Measurements from ENCODE around the gene DENND4A. TPM values are rescaled to one million over a fixed set of nuclear protein-coding genes. Genes with fewer than 3 reads are reported as not detected.

DENND4A gene
- total RNA-seq, 4 donors from 2014 or later, result 16.6 to 70.1 (median 24.5) TPM

- H3K4me1 ChIP-seq, result peaks cover 0 to 20% (median 2%) of the 10 kb centered on the region in 4 donors
These were observed 19.2 kb downstream of the DENND4A start for GRCh38 chr15:65772930-65773329.

GRCh38 chr15:65771870-65772269 lies 20.2 kb downstream of the DENND4A start:
- no peak overlapping the region for H3K4me3 ChIP-seq
- H3K27ac ChIP-seq, result no peak overlapping the region
- H3K27me3 ChIP-seq, result no peaks in the 10 kb centered on the region
- TF ChIP-seq CTCF (IDR thresholded peaks at IDR 0.05) (no peak), POLR2A (IDR thresholded peaks at IDR 0.05) (no peak)
- DNase-seq, result no peak
- H3K36me3 ChIP-seq, result no peaks in the 10 kb centered on the region
- H3K9me3 ChIP-seq, result no peaks in the 10 kb centered on the region
- peaks cover 0 to 15% (median 5%) of the 10 kb centered on the region in 4 donors for H3K4me1 ChIP-seq

More at GRCh38 chr15:65772930-65773329, 19.2 kb downstream of the DENND4A start:
- DNase-seq, result no peak
- no peaks in the 10 kb centered on the region for H3K27me3 ChIP-seq
- H3K4me3 ChIP-seq, result no peak overlapping the region
- TF ChIP-seq POLR2A (IDR thresholded peaks at IDR 0.05) (no peak), CTCF (IDR thresholded peaks at IDR 0.05) (no peak)
- no peaks in the 10 kb centered on the region for H3K9me3 ChIP-seq
- no peak overlapping the region for H3K27ac ChIP-seq
- H3K36me3 ChIP-seq, result no peaks in the 10 kb centered on the region

GRCh38 chr15:65769482-65769881 lies 22.6 kb downstream of the DENND4A start:
- H3K9me3 ChIP-seq, result no peaks in the 10 kb centered on the region
- TF ChIP-seq CTCF (IDR thresholded peaks at IDR 0.05) (no peak), POLR2A (IDR thresholded peaks at IDR 0.05) (no peak)

GRCh38 chr15:65767895-65768294 lies 24.2 kb downstream of the DENND4A start:
- Histone ChIP-seq H3K4me3 (no peak overlapping the region), H3K27me3 (no peaks in the 10 kb centered on the region), H3K4me1 (peaks cover 0 to 9% (median 0%) of the 10 kb centered on the region in 4 donors), H3K27ac (no peak overlapping the region), H3K9me3 (no peaks in the 10 kb centered on the region), H3K36me3 (no peaks in the 10 kb centered on the region)
- TF ChIP-seq CTCF (IDR thresholded peaks at IDR 0.05) (no peak), POLR2A (IDR thresholded peaks at IDR 0.05) (no peak)
- DNase-seq, result no peak

More at GRCh38 chr15:65769482-65769881, 22.6 kb downstream of the DENND4A start:
- no peaks in the 10 kb centered on the region for H3K27me3 ChIP-seq
- peaks cover 0 to 11% (median 7%) of the 10 kb centered on the region in 4 donors for H3K4me1 ChIP-seq
- no peak overlapping the region for H3K27ac ChIP-seq
- DNase-seq, result no peak
- H3K4me3 ChIP-seq, result no peak overlapping the region
- H3K36me3 ChIP-seq, result no peaks in the 10 kb centered on the region

GRCh38 chr15:65767264-65767595 lies 24.9 kb downstream of the DENND4A start:
- TF ChIP-seq POLR2A (IDR thresholded peaks at IDR 0.05) (no peak), CTCF (IDR thresholded peaks at IDR 0.05) (no peak)
- no peaks in the 10 kb centered on the region for H3K27me3 ChIP-seq
- no peak for DNase-seq
- H3K36me3 ChIP-seq, result no peaks in the 10 kb centered on the region
- H3K27ac ChIP-seq, result peak overlapping the region in 1 of 4 donors; percentile 13
- peaks cover 0 to 9% (median 0%) of the 10 kb centered on the region in 4 donors for H3K4me1 ChIP-seq
- H3K9me3 ChIP-seq, result no peaks in the 10 kb centered on the region
- H3K4me3 ChIP-seq, result no peak overlapping the region
